ENCODE results near the gene EIF1. TPM values are rescaled to one million over a fixed set of nuclear protein-coding genes. Genes with fewer than 3 reads are reported as not detected.

Gene EIF1
- total and polyA plus RNA-seq, 2 experiments from 2014 or later = 272 to 603 TPM

DNA sequence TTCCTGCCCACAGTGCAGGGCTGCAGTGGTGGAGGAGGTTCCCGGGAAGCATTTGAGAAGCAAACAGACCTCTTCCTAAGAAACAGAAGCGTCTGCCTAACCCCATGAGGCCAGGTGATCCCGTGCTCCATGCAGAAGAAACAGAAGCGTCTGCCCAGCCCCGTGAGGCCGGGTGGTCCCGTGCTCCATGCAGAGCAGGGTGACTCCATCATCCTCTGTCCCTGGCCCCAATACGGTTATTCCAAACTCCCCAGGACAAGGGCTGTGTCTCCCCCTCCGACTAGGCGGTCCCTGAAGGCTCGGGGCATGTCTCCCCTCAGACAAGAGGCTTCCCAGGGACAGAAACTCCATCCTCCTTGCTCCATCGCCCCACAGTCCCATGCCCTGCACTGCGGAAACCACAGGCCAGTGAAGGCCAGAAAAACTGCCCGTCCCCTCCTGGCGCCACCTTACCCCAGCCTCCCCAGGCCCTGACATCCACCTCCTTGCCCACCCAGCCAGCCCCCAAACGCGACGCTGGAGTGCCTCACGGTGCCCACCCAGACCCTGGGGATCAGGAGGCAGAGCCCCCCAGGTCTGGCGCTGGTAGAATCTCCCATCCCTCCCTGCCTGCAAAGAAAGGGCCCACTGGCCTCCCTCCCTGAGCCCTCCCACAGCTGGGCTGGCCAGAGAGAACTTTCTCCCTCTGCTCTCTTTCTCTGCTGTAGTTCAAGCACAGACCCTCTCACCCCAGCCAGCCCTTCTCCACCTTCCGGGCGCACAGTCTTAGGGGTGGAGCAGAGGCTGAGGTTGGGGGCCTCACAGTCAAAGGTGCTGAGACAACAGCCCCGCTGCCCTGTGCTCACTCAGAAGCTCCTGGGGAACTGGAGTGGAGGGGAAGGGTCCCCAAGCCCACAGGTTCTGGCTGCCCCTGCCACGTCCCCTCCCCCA lies 33.7 kb upstream of the EIF1 start (continued):
- TF ChIP-seq, protein P1, sequence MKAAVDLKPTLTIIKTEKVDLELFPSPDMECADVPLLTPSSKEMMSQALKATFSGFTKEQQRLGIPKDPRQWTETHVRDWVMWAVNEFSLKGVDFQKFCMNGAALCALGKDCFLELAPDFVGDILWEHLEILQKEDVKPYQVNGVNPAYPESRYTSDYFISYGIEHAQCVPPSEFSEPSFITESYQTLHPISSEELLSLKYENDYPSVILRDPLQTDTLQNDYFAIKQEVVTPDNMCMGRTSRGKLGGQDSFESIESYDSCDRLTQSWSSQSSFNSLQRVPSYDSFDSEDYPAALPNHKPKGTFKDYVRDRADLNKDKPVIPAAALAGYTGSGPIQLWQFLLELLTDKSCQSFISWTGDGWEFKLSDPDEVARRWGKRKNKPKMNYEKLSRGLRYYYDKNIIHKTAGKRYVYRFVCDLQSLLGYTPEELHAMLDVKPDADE (IDR thresholded peaks at IDR 0.05) = no peak
- TF ChIP-seq POLR2AphosphoS5 (IDR thresholded peaks at IDR 0.05; ENCODE audit: low read depth) (no peak), ZNF114 (CRISPR knock-in tag; IDR thresholded peaks at IDR 0.05) (no peak), CREB1 (CRISPR knock-in tag; IDR thresholded peaks at IDR 0.05; ENCODE audit: low read depth) (no peak), NANOG (IDR thresholded peaks at IDR 0.05; ENCODE audit: borderline replicate concordance) (no peak), JUNB (IDR thresholded peaks at IDR 0.05; ENCODE audit: unreplicated experiment) (no peak)
- TF ChIP-seq, protein P2, sequence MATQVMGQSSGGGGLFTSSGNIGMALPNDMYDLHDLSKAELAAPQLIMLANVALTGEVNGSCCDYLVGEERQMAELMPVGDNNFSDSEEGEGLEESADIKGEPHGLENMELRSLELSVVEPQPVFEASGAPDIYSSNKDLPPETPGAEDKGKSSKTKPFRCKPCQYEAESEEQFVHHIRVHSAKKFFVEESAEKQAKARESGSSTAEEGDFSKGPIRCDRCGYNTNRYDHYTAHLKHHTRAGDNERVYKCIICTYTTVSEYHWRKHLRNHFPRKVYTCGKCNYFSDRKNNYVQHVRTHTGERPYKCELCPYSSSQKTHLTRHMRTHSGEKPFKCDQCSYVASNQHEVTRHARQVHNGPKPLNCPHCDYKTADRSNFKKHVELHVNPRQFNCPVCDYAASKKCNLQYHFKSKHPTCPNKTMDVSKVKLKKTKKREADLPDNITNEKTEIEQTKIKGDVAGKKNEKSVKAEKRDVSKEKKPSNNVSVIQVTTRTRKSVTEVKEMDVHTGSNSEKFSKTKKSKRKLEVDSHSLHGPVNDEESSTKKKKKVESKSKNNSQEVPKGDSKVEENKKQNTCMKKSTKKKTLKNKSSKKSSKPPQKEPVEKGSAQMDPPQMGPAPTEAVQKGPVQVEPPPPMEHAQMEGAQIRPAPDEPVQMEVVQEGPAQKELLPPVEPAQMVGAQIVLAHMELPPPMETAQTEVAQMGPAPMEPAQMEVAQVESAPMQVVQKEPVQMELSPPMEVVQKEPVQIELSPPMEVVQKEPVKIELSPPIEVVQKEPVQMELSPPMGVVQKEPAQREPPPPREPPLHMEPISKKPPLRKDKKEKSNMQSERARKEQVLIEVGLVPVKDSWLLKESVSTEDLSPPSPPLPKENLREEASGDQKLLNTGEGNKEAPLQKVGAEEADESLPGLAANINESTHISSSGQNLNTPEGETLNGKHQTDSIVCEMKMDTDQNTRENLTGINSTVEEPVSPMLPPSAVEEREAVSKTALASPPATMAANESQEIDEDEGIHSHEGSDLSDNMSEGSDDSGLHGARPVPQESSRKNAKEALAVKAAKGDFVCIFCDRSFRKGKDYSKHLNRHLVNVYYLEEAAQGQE (IDR thresholded peaks at IDR 0.05; ENCODE audit: unreplicated experiment) = no peak

DNA sequence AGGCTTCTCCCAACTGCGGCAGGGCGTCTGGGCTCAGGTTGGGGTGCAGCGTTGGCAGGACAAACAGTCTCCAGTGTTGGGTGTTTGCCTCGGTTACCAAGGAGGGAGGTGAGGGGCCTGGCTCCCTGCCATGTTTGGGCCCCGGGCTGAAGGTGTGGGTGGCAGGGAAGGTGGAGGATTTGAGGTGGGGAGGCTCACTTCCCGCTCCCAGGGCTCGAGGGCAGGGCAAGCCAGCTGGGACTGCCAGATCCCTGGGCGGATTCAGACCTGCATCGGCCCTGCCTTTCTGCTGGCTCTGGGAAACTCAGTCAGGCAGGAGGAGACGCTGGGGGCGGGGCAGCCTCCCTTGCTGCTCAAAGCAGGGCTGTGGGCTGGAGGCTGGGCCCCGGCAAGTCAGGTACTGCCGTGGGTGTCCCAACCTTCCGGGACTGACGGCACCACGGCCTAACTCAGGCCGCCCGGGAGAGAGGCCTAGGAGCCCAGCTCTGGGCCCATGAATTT lies 33.0 kb upstream of the EIF1 start:
- DNase-seq (ENCODE audit: low spot score) (peak; percentile 72), ATAC-seq (peak; percentile 77)
- Histone ChIP-seq H4K20me1 (replicated peaks; ENCODE audit: insufficient read depth) (no peaks in the 10 kb centered on the region), H3K4me3 (no peak overlapping the region), H2AFZ (peak overlapping the region; percentile 90), H3K36me3 (ENCODE audit: insufficient read depth) (no peaks in the 10 kb centered on the region), H3K4me1 (ENCODE audit: insufficient read depth) (peaks cover 5% of the 10 kb centered on the region), H3K27ac (ENCODE audit: low read depth) (no peak overlapping the region), H3F3A (replicated peaks; ENCODE audit: low read depth) (no peaks in the 10 kb centered on the region), H3K4me2 (no peak overlapping the region), H3K9me2 (ENCODE audit: insufficient read depth) (no peaks in the 10 kb centered on the region), H3K27me3 (ENCODE audit: insufficient read depth) (no peaks in the 10 kb centered on the region), H3K79me2 (replicated peaks; ENCODE audit: insufficient read depth) (no peaks in the 10 kb centered on the region)
- H3K27me3 Mint-ChIP-seq (ENCODE audit: insufficient read depth, low read depth, poor library complexity) = peaks cover 9% of the 10 kb centered on the region
- H3K27ac Mint-ChIP-seq = no peak overlapping the region; the same call in 1 of the 2 replicates
- no peaks in the 10 kb centered on the region for H3K9me3 Mint-ChIP-seq
- H3K36me3 Mint-ChIP-seq (ENCODE audit: low read depth) = no peaks in the 10 kb centered on the region
- H3K4me3 Mint-ChIP-seq = no peak overlapping the region
- H3K4me1 Mint-ChIP-seq = peaks cover 20% of the 10 kb centered on the region
- no peak for TF ChIP-seq STAT1 (IDR thresholded peaks at IDR 0.05; ENCODE audit: unreplicated experiment)
- TF ChIP-seq JUNB (IDR thresholded peaks at IDR 0.05; ENCODE audit: unreplicated experiment) = no peak
- TF ChIP-seq ZNF114 (CRISPR knock-in tag; IDR thresholded peaks at IDR 0.05) = no peak
- TF ChIP-seq, protein P1 (IDR thresholded peaks at IDR 0.05) = no peak
- no peak for TF ChIP-seq NANOG (IDR thresholded peaks at IDR 0.05; ENCODE audit: borderline replicate concordance)
- no peak for TF ChIP-seq POLR2AphosphoS5 (IDR thresholded peaks at IDR 0.05; ENCODE audit: low read depth)
- TF ChIP-seq, protein P3, sequence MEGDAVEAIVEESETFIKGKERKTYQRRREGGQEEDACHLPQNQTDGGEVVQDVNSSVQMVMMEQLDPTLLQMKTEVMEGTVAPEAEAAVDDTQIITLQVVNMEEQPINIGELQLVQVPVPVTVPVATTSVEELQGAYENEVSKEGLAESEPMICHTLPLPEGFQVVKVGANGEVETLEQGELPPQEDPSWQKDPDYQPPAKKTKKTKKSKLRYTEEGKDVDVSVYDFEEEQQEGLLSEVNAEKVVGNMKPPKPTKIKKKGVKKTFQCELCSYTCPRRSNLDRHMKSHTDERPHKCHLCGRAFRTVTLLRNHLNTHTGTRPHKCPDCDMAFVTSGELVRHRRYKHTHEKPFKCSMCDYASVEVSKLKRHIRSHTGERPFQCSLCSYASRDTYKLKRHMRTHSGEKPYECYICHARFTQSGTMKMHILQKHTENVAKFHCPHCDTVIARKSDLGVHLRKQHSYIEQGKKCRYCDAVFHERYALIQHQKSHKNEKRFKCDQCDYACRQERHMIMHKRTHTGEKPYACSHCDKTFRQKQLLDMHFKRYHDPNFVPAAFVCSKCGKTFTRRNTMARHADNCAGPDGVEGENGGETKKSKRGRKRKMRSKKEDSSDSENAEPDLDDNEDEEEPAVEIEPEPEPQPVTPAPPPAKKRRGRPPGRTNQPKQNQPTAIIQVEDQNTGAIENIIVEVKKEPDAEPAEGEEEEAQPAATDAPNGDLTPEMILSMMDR (conservative IDR thresholded peaks at IDR 0.05; ENCODE audit: low read depth in 2 of 2) = no peak
- TF ChIP-seq, protein P2 (IDR thresholded peaks at IDR 0.05; ENCODE audit: unreplicated experiment) = no peak
- no peak for TF ChIP-seq EZH2phosphoT487 (IDR thresholded peaks at IDR 0.05; ENCODE audit: unreplicated experiment)
- no peak for TF ChIP-seq CREB1 (CRISPR knock-in tag; IDR thresholded peaks at IDR 0.05; ENCODE audit: low read depth)

Data from GM23338 (cell line).